Tibial nerve (tissue), 4 donors: ENCODE data around the gene VIT. TPM values are rescaled to one million over a fixed set of nuclear protein-coding genes. Genes with fewer than 3 reads are reported as not detected.
A peak's percentile ranks its signal among the peaks of the same experiment; 100 is the strongest.

Source experiments
- DNase-seq, 2 donors: peaks; one replicate each; pipeline ENCODE4 v3.0.0-alpha.2; 2019; ENCODE audit warnings: low spot score in 2 of 2
- H3K27ac ChIP-seq, 4 donors: fragments of 200-600 bp; sonication (generic) in 3 of 4; one replicate each; pipeline ENCODE4 v1.5.1; 2017 to 2019; ENCODE audit warnings: mild to moderate bottlenecking in 1 of 4
- H3K27me3 ChIP-seq, 2 donors: fragments of 200-600 bp; sonication (generic) in 1 of 2; one replicate each; pipeline versions ENCODE4 v1.5.1 to v1.6.0; 2017 to 2019
- H3K36me3 ChIP-seq, 3 donors: fragments of 200-600 bp; sonication (generic); one replicate each; pipeline ENCODE4 v1.5.1; 2018 to 2019
- H3K4me1 ChIP-seq, 4 donors: fragments of 200-600 bp; sonication (generic) in 3 of 4; one replicate each; pipeline ENCODE4 v1.5.1; 2017 to 2019
- H3K4me3 ChIP-seq, 4 donors: fragments of 200-600 bp; sonication (generic) in 3 of 4; one replicate each; pipeline ENCODE4 v1.5.1; 2017 to 2019; ENCODE audit warnings: mild to moderate bottlenecking in 1 of 4, moderate library complexity in 1 of 4
- H3K9me3 ChIP-seq, 4 donors: fragments of 200-600 bp; sonication (generic) in 3 of 4; one replicate each; pipeline ENCODE4 v1.5.1; 2017 to 2019
- CTCF ChIP-seq, 5 experiments: fragments of 200-600 bp in 3 of 5; fragments of 450-650 bp in 2 of 5; sonication (generic) in 3 of 5; IDR thresholded peaks; one replicate each; pipeline ENCODE4 v1.5.1; 2016 to 2019; ENCODE audit warnings: antibody characterized with exemption in 5 of 5, mild to moderate bottlenecking in 3 of 5, moderate library complexity in 2 of 5
- EP300 ChIP-seq, 2 donors: sonication (generic); formaldehyde crosslinking; IDR thresholded peaks; one replicate each; pipeline ENCODE4 v1.6.1; 2017; ENCODE audit warnings: antibody characterized with exemption in 2 of 2, mild to moderate bottlenecking in 1 of 2
- POLR2A ChIP-seq, 2 donors: fragments of 450-650 bp; IDR thresholded peaks; one replicate each; pipeline ENCODE4 v1.6.1; 2017; ENCODE audit warnings: antibody characterized with exemption in 2 of 2, mild to moderate bottlenecking in 2 of 2, moderate library complexity in 2 of 2
- WGBS, 2 donors: methylation state at CpG; one replicate each; pipeline ENCODE4 v1.1.5; 2018; 5-methylcytosine and 5-hydroxymethylcytosine counted together
- total RNA-seq, 4 donors: library from RNA; depleted of rRNA; stranded (reverse); fragments of >200 nt; gene quantifications; one replicate each; pipeline ENCODE4 v1.1.0, GENCODE V29; 2016

Gene VIT
- total RNA-seq = 100 to 1,000 TPM in 3 of 4 donors, 10 to 100 TPM in 1; 55.2 to 201 (median 125) TPM

GRCh38 chr2:36696533-36696932, at the start of gene VIT:
TSS of gene VIT (plus strand) at chr2:36696707. CDS start at chr2:36716371, 19,664 bp downstream.
- Histone ChIP-seq H3K9me3 (no peaks in the 10 kb centered on the region), H3K4me3 (peak within 1 kb of the TSS; percentile 17 to 49 (median 19)), H3K27me3 (no peaks in the 10 kb centered on the region), H3K27ac (peak within 1 kb of the TSS in 3 of 4 donors; percentile 34 to 81 (median 70)), H3K36me3 (no peaks in the 10 kb centered on the region), H3K4me1 (peaks cover 0 to 12% (median 2%) of the 10 kb centered on the region in 4 donors)
- no peak for TF ChIP-seq POLR2A (IDR thresholded peaks at IDR 0.05)
- TF ChIP-seq EP300 (IDR thresholded peaks at IDR 0.05) = peak in 1 of 2 donors; percentile 58
- no peak for TF ChIP-seq CTCF (IDR thresholded peaks at IDR 0.05)
- DNase-seq = peak in 1 of 2 donors; percentile 61
- WGBS, 2 donors = 29 to 43% methylated on average over 2 of the region's 2 CpGs

GRCh38 chr2:36650031-36650829, 46.3 kb upstream of the VIT start:
- TF ChIP-seq EP300 (IDR thresholded peaks at IDR 0.05) (no peak), POLR2A (IDR thresholded peaks at IDR 0.05) (no peak), CTCF (IDR thresholded peaks at IDR 0.05) (no peak)
- 70 to 79% methylated on average over 4 of the region's 4 CpGs for WGBS, 2 donors
- Histone ChIP-seq H3K36me3 (no peaks in the 10 kb centered on the region), H3K9me3 (peaks cover 0 to 14% (median 0%) of the 10 kb centered on the region in 4 donors), H3K27me3 (no peaks in the 10 kb centered on the region), H3K27ac (no peak overlapping the region), H3K4me3 (no peak overlapping the region), H3K4me1 (no peaks in the 10 kb centered on the region)
- DNase-seq = no peak

GRCh38 chr2:36653155-36653554, 43.4 kb upstream of the VIT start:
- Histone ChIP-seq H3K27ac (no peak overlapping the region), H3K27me3 (no peaks in the 10 kb centered on the region), H3K9me3 (no peaks in the 10 kb centered on the region), H3K4me3 (no peak overlapping the region), H3K36me3 (no peaks in the 10 kb centered on the region), H3K4me1 (no peaks in the 10 kb centered on the region)
- TF ChIP-seq POLR2A (IDR thresholded peaks at IDR 0.05) = no peak
- no peak for TF ChIP-seq CTCF (IDR thresholded peaks at IDR 0.05)
- no peak for TF ChIP-seq EP300 (IDR thresholded peaks at IDR 0.05)
- WGBS, 2 donors = 86 to 89% methylated on average over 5 of the region's 5 CpGs
- no peak for DNase-seq

GRCh38 chr2:36653967-36654694, 42.4 kb upstream of the VIT start:
- 69 to 73% methylated on average over 2 of the region's 2 CpGs for WGBS, 2 donors
- no peak overlapping the region for H3K27ac ChIP-seq
- no peaks in the 10 kb centered on the region for H3K36me3 ChIP-seq
- H3K4me1 ChIP-seq = no peaks in the 10 kb centered on the region
- H3K4me3 ChIP-seq = no peak overlapping the region
- no peak for DNase-seq
- H3K9me3 ChIP-seq = no peaks in the 10 kb centered on the region
- no peaks in the 10 kb centered on the region for H3K27me3 ChIP-seq
- no peak for TF ChIP-seq POLR2A (IDR thresholded peaks at IDR 0.05)
- TF ChIP-seq CTCF (IDR thresholded peaks at IDR 0.05) = no peak
- no peak for TF ChIP-seq EP300 (IDR thresholded peaks at IDR 0.05)

GRCh38 chr2:36655453-36655852, 41.1 kb upstream of the VIT start:
- no peaks in the 10 kb centered on the region for H3K27me3 ChIP-seq
- H3K4me3 ChIP-seq = no peak overlapping the region
- H3K9me3 ChIP-seq = no peaks in the 10 kb centered on the region
- WGBS, 2 donors = 35 to 42% methylated on average over 4 of the region's 4 CpGs
- H3K4me1 ChIP-seq = no peaks in the 10 kb centered on the region
- peak overlapping the region in 1 of 4 donors; percentile 31 for H3K27ac ChIP-seq
- DNase-seq = no peak
- TF ChIP-seq EP300 (IDR thresholded peaks at IDR 0.05) (peak; percentile 23 to 52), CTCF (IDR thresholded peaks at IDR 0.05) (no peak), POLR2A (IDR thresholded peaks at IDR 0.05) (no peak)
- no peaks in the 10 kb centered on the region for H3K36me3 ChIP-seq
